ENCODE results near the gene KLHL10. TPM values are rescaled to one million over a fixed set of nuclear protein-coding genes. Genes with fewer than 3 reads are reported as not detected.

KLHL10 gene
- not detected for total RNA-seq

- POLR2A ChIA-PET: no interaction called here
- H3K4me1 Mint-ChIP-seq: peaks cover 16% of the 10 kb centered on the region
- peak within 1 kb of the TSS; percentile 50 for H3K27ac Mint-ChIP-seq
- no peaks in the 10 kb centered on the region for H3K9me3 Mint-ChIP-seq
- CTCF ChIA-PET: interaction anchor here (0.6 to 1.1 kb wide), 7 partner anchors 11 to 1092 kb away, joined by 3 read pairs; partner anchors contain the start of gene CNP
- H3K36me3 Mint-ChIP-seq (ENCODE audit: low read depth): peaks cover 4% of the 10 kb centered on the region
- H3K27me3 Mint-ChIP-seq: peaks cover 3% of the 10 kb centered on the region
- DNase-seq: no peak
- H3K4me3 Mint-ChIP-seq: peak within 1 kb of the TSS; percentile 76
These were observed at the start of gene KLHL10 for GRCh38 chr17:41837761-41838538. KLHL10 (plus strand) TSS chr17:41837825; CDS start chr17:41837933, 108 bp downstream.

GRCh38 chr17:41792845-41793783 is 44.5 kb upstream of the KLHL10 start:
- no peak for DNase-seq
- Mint-ChIP-seq H3K36me3 (ENCODE audit: low read depth) (no peaks in the 10 kb centered on the region), H3K9me3 (no peaks in the 10 kb centered on the region), H3K4me3 (no peak overlapping the region), H3K27me3 (peaks cover 7% of the 10 kb centered on the region), H3K4me1 (peaks cover 24% of the 10 kb centered on the region), H3K27ac (no peak overlapping the region)
- POLR2A ChIA-PET: no interaction called here
- CTCF ChIA-PET: no interaction called here

- H3K4me1 Mint-ChIP-seq: peaks cover 17% of the 10 kb centered on the region
- peaks cover 3% of the 10 kb centered on the region for H3K27me3 Mint-ChIP-seq
- no peaks in the 10 kb centered on the region for H3K9me3 Mint-ChIP-seq
- no peaks in the 10 kb centered on the region for H3K36me3 Mint-ChIP-seq (ENCODE audit: low read depth)
- no peak for DNase-seq
- ChIA-PET CTCF (interaction anchor here (0.7 kb wide), 2 partner anchors 9 to 372 kb away, joined by 3 read pairs; no protein-coding TSS in a partner anchor), POLR2A (interaction anchor here (0.6 kb wide), 1 partner anchor 106 kb away, joined by 3 read pairs; no protein-coding TSS in a partner anchor)
- no peak overlapping the region for H3K27ac Mint-ChIP-seq
- no peak overlapping the region for H3K4me3 Mint-ChIP-seq
These were observed 43.7 kb upstream of the KLHL10 start for GRCh38 chr17:41793784-41794539.

- CTCF ChIA-PET: interaction anchor here (0.7 kb wide), 2 partner anchors 10 to 371 kb away, joined by 3 read pairs; no protein-coding TSS in a partner anchor
- DNase-seq: no peak
- Mint-ChIP-seq H3K4me1 (peaks cover 14% of the 10 kb centered on the region), H3K9me3 (no peaks in the 10 kb centered on the region), H3K36me3 (ENCODE audit: low read depth) (no peaks in the 10 kb centered on the region), H3K27me3 (no peaks in the 10 kb centered on the region), H3K4me3 (no peak overlapping the region), H3K27ac (no peak overlapping the region)
- POLR2A ChIA-PET: interaction anchor here (0.6 kb wide), 1 partner anchor 106 kb away, joined by 3 read pairs; no protein-coding TSS in a partner anchor
These were observed 43.1 kb upstream of the KLHL10 start for GRCh38 chr17:41794540-41794975.

GRCh38 chr17:41796121-41796895 is 41.3 kb upstream of the KLHL10 start:
- CTCF ChIA-PET: interaction anchor here (0.6 to 1.0 kb wide), 2 partner anchors 10 to 150 kb away, joined by 3 to 4 read pairs; partner anchors contain the start of gene JUP
- Mint-ChIP-seq H3K4me1 (peaks cover 14% of the 10 kb centered on the region), H3K27ac (no peak overlapping the region), H3K4me3 (no peak overlapping the region), H3K9me3 (no peaks in the 10 kb centered on the region), H3K36me3 (ENCODE audit: low read depth) (no peaks in the 10 kb centered on the region), H3K27me3 (no peaks in the 10 kb centered on the region)
- DNase-seq: no peak
- POLR2A ChIA-PET: no interaction called here

- ChIA-PET POLR2A (no interaction called here), CTCF (no interaction called here)
- Mint-ChIP-seq H3K36me3 (ENCODE audit: low read depth) (no peaks in the 10 kb centered on the region), H3K27ac (no peak overlapping the region), H3K9me3 (no peaks in the 10 kb centered on the region), H3K4me1 (peaks cover 14% of the 10 kb centered on the region), H3K4me3 (no peak overlapping the region), H3K27me3 (no peaks in the 10 kb centered on the region)
- DNase-seq: no peak
These were observed 40.2 kb upstream of the KLHL10 start for GRCh38 chr17:41797377-41797776.

- H3K9me3 Mint-ChIP-seq: no peaks in the 10 kb centered on the region
- no peaks in the 10 kb centered on the region for H3K36me3 Mint-ChIP-seq (ENCODE audit: low read depth)
- H3K4me1 Mint-ChIP-seq: peaks cover 11% of the 10 kb centered on the region
- no peaks in the 10 kb centered on the region for H3K27me3 Mint-ChIP-seq
- CTCF ChIA-PET: interaction anchor here (1.0 to 1.4 kb wide), 5 partner anchors 9 to 69 kb away, joined by 3 to 5 read pairs (median 3); no protein-coding TSS in a partner anchor
- DNase-seq: no peak
- no peak overlapping the region for H3K27ac Mint-ChIP-seq
- POLR2A ChIA-PET: no interaction called here
- no peak overlapping the region for H3K4me3 Mint-ChIP-seq
These were observed 38.3 kb upstream of the KLHL10 start for GRCh38 chr17:41799366-41799765.

- ChIA-PET POLR2A (interaction anchor here (0.6 kb wide), 1 partner anchor 233 kb away, joined by 3 read pairs; no protein-coding TSS in a partner anchor), CTCF (interaction anchor here (0.6 to 1.7 kb wide), 11 partner anchors 10 to 233 kb away, joined by 3 to 8 read pairs (median 3); partner anchors contain the start of genes JUP and P3H4)
- Mint-ChIP-seq H3K9me3 (no peaks in the 10 kb centered on the region), H3K4me1 (peaks cover 11% of the 10 kb centered on the region), H3K4me3 (no peak overlapping the region), H3K27ac (no peak overlapping the region), H3K36me3 (ENCODE audit: low read depth) (no peaks in the 10 kb centered on the region), H3K27me3 (no peaks in the 10 kb centered on the region)
- DNase-seq: no peak
These were observed 36.8 kb upstream of the KLHL10 start for GRCh38 chr17:41800601-41801373.

GRCh38 chr17:41801374-41802271 is 36.0 kb upstream of the KLHL10 start:
- no peak overlapping the region for H3K27ac Mint-ChIP-seq
- ChIA-PET POLR2A (no interaction called here), CTCF (interaction anchor here (0.6 to 1.7 kb wide), 23 partner anchors 10 to 1954 kb away, joined by 3 to 8 read pairs (median 3); partner anchors contain the start of genes JUP, KLHL11 and P3H4)
- no peak overlapping the region for H3K4me3 Mint-ChIP-seq
- H3K36me3 Mint-ChIP-seq (ENCODE audit: low read depth): no peaks in the 10 kb centered on the region
- peaks cover 11% of the 10 kb centered on the region for H3K4me1 Mint-ChIP-seq
- DNase-seq: peak; percentile 77
- H3K9me3 Mint-ChIP-seq: no peaks in the 10 kb centered on the region
- no peaks in the 10 kb centered on the region for H3K27me3 Mint-ChIP-seq

Data from activated CD4-positive, alpha-beta T cell treated with anti-CD3 and anti-CD28 coated beads, Interleukin-2, amount 10 ng/mL, durations not matched to agents 7 days and 5 days (primary cell).